K562 (cell line): ENCODE measurements around the gene AGPAT4. TPM values are rescaled to one million over a fixed set of nuclear protein-coding genes. Genes with fewer than 3 reads are reported as not detected.

Experiments used
- ARID1B ChIP-seq: fragments of 450-650 bp; IDR thresholded peaks from 2 replicates; pipeline ENCODE4 v1.6.1; 2016; ENCODE audit warnings: antibody characterized with exemption, mild to moderate bottlenecking, inconsistent platforms
- BRD4 ChIP-seq: fragments of 200-600 bp; sonication (generic); IDR thresholded peaks from 2 replicates; pipeline ENCODE4 v1.6.1; 2017; ENCODE audit warnings: inconsistent platforms
- CHD7 ChIP-seq: fragments of 200-600 bp; sonication (generic); IDR thresholded peaks from one replicate; pipeline ENCODE4 v1.6.1; 2012; ENCODE audit warnings: mild to moderate bottlenecking, low read depth, low read length, inconsistent platforms
- DDX20 ChIP-seq: fragments of 450-650 bp; IDR thresholded peaks from 2 replicates; pipeline ENCODE4 v1.6.1; 2016; ENCODE audit warnings: missing genetic modification characterization, low read depth, mild to moderate bottlenecking, missing compliant biosample characterization, moderate library complexity
- LCOR ChIP-seq: sonication (generic); formaldehyde crosslinking; IDR thresholded peaks from 2 replicates; pipeline ENCODE4 v1.8.0; 2022; ENCODE audit warnings: mild to moderate bottlenecking, missing genetic modification reagents
- PKNOX1 ChIP-seq: fragments of 450-650 bp; IDR thresholded peaks from 2 replicates; pipeline ENCODE4 v1.6.1; 2016
- RBM34 ChIP-seq: fragments of 200-400 bp; formaldehyde crosslinking; IDR thresholded peaks from 2 replicates; pipeline ENCODE4 v1.6.1; 2018; ENCODE audit warnings: low read length, borderline replicate concordance; ENCODE audit not compliant: insufficient read depth
- SIRT6 ChIP-seq: IDR thresholded peaks from one replicate; pipeline ENCODE4 v1.6.1; 2012; ENCODE audit warnings: low read depth, mild to moderate bottlenecking, control low read depth, inconsistent platforms, low read length, moderate library complexity
- TEAD2 ChIP-seq: fragments of 450-650 bp; IDR thresholded peaks from 2 replicates; pipeline ENCODE4 v1.6.1; 2016; ENCODE audit warnings: missing genetic modification characterization, control low read depth, missing compliant biosample characterization
- USF2 ChIP-seq: sonication (generic); formaldehyde crosslinking; IDR thresholded peaks from 2 replicates; pipeline ENCODE4 v1.5.0; 2020; ENCODE audit warnings: missing genetic modification reagents
- ZNF3 ChIP-seq: fragments of 250-450 bp; sonication (Bioruptor Pico); IDR thresholded peaks from 2 replicates; pipeline ENCODE4 v1.5.0; 2021; ENCODE audit warnings: mild to moderate bottlenecking, moderate library complexity
- ZNF449 ChIP-seq: fragments of 250-450 bp; sonication (Bioruptor Pico); IDR thresholded peaks from 2 replicates; pipeline ENCODE4 v1.8.0; 2022; ENCODE audit warnings: moderate library complexity, mild to moderate bottlenecking, inconsistent platforms
- ZNF764 ChIP-seq: fragments of 250-450 bp; sonication (Bioruptor Pico); IDR thresholded peaks from 2 replicates; pipeline ENCODE4 v1.4.0; 2020; ENCODE audit warnings: low read depth, mild to moderate bottlenecking, moderate library complexity
- polyA plus RNA-seq, 8 experiments: library from polyadenylated mRNA; depleted of rRNA in 4 of 8; stranded (reverse) in 5 of 8; unstranded in 3 of 8; fragments of >200 nt; fragmentation: Nextera tagmentation in 2 of 8; fragmentation: Illumina TruSeq in 1 of 8; extraction: Ambion mirVana in 2 of 8; extraction: Trizol in 1 of 8; gene quantifications; 2 replicates each; pipeline versions ENCODE4 v1.2.1 to v1.2.3, GENCODE V29; 2011 to 2014; ENCODE audit warnings: inconsistent platforms in 1 of 8, missing spikeins in 1 of 8
- total RNA-seq, 7 experiments: library from RNA; depleted of rRNA in 6 of 7; stranded (reverse); fragments of >200 nt in 6 of 7; fragmentation: Illumina TruSeq in 2 of 7; extraction: Trizol in 2 of 7; gene quantifications; 2 replicates each; pipeline versions ENCODE4 v1.2.1 to v1.2.3, GENCODE V29; 2011 to 2021; ENCODE audit warnings: low replicate concordance in 1 of 7

The AGPAT4 gene
- total and polyA plus RNA-seq, 9 of the 15 experiments (the other 6 are each of a cell fraction or from before 2014, with no cell fraction given) = 2.2 to 15.0 (median 5.7) TPM

- no peak for TF ChIP-seq ZNF3 (CRISPR knock-in tag)
- peak; percentile 11; the same call in 1 of the 2 replicates for TF ChIP-seq PKNOX1
- no peak for TF ChIP-seq USF2 (CRISPR knock-in tag)
- no peak for TF ChIP-seq ZNF449 (CRISPR knock-in tag)
- TF ChIP-seq RBM34 = no peak
- no peak for TF ChIP-seq ZNF764 (CRISPR knock-in tag)
- no peak for TF ChIP-seq BRD4
- TF ChIP-seq ARID1B = peak; percentile 99
- TF ChIP-seq SIRT6 = no peak
- TF ChIP-seq LCOR (CRISPR knock-in tag) = peak; percentile 65; the same call in 1 of the 2 replicates
- no peak for TF ChIP-seq DDX20 (tag)
- TF ChIP-seq TEAD2 (tag) = no peak
- no peak for TF ChIP-seq CHD7
Observed at GRCh38 chr6:161254464-161255253, 19.2 kb downstream of the AGPAT4 start (continued).
